Stimulated activated naive CD4-positive, alpha-beta T cell treated with Interleukin-2 at 50 U/mL for 16 hours (primary cell): ENCODE measurements around the gene SMIM44.
"Not testable (repeated sequence)": the region's sequence is repeated elsewhere in the genome, so short reads cannot be mapped to it uniquely, and the experiment has no call there.

Experiments
- DNase-seq: peaks from one replicate; lab custom pipeline; 2025; lab: John Stamatoyannopoulos, UW

SMIM44 gene

GRCh38 chr19:3517638-3518037 lies 34.4 kb upstream of the SMIM44 start:
- no peak for DNase-seq

- no peak for DNase-seq
Measured at GRCh38 chr19:3516675-3517207, 33.5 kb upstream of the SMIM44 start.

- no peak for DNase-seq
Measured at GRCh38 chr19:3515891-3516422, 32.7 kb upstream of the SMIM44 start.

DNA sequence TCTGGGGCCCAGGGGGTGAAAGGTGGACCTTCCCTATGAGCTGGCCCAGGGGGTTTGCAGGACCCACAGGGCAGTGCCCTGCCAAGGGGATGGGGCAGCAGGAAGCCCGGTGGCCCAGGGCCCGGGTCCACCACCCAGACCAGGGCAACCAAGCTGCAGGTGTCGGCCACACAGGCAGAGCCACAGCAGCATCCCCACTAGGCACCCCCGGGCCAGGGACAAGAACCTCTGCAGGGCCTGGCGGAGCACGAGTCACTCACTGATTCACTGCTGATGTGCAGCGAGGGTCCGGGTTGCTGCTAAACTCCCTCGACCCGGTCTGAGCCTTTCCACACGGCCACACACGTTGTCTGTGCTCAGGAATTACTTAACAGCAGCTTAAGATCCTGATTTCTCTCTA lies 31.7 kb upstream of the SMIM44 start:
- no peak for DNase-seq

GRCh38 chr19:3513229-3514140 lies 30.2 kb upstream of the SMIM44 start:
- DNase-seq, result no peak

GRCh38 chr19:3512562-3513228 lies 29.5 kb upstream of the SMIM44 start:
- DNase-seq, result no peak

GRCh38 chr19:3511506-3512251 lies 28.4 kb upstream of the SMIM44 start:
- DNase-seq, result no peak

- no peak for DNase-seq
Measured at GRCh38 chr19:3510727-3511126, 27.5 kb upstream of the SMIM44 start.

DNA sequence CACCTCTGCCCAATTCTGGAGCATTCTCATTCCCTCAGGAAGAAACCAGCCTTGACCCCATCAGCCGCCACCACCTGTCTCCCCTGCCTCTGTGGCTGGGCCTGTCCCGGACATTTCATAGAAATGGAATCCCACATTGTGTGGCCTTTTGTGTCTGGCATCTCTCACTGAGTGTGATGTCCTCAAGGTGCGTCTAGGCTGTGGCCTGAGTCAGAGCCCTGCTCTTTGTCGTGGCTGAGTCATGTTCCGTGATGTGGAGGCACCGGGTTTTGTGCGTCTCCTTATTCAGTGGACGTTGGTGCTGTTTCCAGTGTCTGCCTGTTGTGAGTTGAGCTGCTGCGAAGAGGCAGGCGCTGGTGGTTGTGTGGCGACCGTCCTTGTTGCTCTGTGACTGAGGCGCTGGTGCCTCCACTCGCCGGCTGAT lies 26.3 kb upstream of the SMIM44 start:
- DNase-seq, result peak; percentile 28

- DNase-seq, result no peak
Measured at GRCh38 chr19:3508771-3509535, 25.7 kb upstream of the SMIM44 start.

DNA sequence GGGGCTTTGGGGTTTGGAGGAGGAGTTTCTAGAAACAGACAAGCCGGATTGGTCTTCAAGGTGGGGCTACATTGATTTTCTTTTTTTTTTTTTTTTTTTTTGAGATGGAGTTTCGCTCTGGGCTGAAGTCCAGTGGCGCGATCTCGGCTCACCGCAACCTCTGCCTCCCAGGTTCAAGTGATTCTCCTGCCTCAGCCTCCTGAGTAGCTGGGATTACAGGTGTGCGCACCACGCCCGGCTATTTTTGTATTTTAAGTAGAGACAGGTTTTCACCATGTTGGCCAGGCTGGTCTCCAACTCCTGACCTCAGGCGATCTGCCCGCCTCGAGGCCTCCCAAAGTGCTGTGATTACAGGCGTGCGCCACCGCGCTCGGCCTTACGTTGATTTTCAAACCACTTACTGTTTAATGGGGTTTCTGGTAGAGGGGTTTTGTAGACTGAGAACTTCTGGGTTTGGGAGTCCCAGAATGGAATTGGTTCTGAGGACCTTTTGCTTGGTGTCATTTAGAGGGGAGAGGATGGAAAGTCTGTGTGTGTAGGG lies 24.9 kb upstream of the SMIM44 start:
- DNase-seq, result not testable (repeated sequence)

- DNase-seq, result peak; percentile 50
Measured at GRCh38 chr19:3507371-3508120, 24.3 kb upstream of the SMIM44 start.

DNA sequence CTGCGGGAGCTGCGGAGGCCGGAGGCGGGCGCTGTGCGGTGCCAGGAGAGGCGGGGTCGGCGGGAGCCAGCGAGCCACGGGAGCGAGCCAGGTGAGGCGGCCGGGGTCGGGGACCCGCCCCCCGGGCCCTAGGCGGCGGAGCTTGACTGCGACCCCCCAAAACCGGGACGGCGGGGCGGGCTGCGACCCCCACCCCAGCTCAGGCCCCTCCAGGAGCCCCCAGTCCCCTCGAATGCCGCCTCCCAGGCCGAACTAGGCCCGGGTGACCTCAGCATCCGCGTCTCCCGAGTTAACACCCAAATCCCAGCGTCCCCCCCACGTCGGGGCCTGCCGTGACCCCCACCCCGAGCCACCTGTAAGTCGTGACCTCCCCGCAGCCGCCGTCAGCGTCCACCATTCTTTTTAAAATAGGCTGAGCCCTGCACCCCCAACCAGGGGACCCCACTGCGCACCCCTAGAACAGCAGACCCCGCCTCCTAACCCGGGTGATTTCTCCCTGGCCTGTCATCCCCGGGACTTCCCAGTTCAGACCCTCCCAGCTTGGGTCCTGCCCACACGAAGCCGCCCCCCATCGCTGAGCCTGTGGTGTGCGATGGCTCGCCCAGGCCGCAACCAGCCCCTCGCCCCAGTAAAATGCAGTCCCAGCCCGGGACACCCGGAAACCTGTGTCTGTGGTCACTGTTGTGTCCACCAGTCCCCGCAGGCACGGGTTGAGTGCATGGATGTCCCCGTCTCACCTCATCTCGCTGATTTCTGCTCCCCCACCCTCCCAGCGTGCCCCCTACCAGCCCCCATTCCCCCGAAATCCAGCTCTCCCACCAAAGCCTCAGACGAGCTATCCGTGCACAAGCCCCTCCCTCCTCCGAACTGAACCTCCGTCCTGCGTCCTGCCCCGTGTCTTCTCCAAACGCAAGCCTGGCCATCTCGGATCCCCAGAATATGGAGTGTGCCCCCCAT lies 23.4 kb upstream of the SMIM44 start:
- peak; percentile 6 for DNase-seq

DNA sequence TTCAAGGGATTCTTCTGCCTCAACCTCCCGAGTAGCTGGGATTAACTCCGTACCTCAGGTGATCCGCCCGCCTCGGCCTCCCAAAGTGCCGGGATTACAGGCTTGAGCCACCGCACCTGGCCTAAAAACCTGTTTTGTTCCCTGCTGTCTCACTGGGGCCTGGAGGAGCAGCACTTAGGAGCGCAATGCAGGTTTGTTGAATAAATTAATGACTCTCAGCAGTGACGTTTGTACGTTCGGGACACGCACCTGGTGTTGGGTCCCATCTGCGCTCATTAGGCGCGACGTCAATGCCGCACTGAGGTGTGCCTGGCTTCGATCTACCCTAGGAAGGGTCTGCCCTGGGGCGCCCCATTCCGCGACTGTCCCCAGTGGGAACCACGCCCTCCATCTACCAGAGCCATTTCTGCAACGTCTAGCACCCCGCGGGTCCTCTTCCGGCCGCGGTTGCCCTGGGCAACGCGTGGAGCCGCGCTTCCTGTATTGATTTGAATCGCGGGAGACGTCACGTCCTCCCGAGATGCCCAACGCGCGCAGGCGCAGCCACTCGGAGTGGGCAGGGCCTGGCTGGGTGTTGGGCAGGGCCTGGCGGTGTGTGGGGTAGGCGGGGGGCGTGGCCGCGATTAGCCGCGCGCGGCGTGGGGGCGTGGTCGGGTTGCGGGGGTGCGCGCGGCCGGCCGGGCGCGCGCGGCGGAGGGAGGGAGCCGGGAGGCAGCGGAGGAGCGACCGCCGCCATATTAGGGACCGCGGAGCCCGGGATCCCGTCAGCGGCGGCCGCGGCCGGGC lies 22.6 kb upstream of the SMIM44 start, which contains the start of gene FZR1:
TSS of gene FZR1 (plus strand) at position 714 of the 786 bp plus-strand sequence. CDS start 16,679 bp downstream, outside the sequence.
- peak; percentile 97 for DNase-seq

DNA sequence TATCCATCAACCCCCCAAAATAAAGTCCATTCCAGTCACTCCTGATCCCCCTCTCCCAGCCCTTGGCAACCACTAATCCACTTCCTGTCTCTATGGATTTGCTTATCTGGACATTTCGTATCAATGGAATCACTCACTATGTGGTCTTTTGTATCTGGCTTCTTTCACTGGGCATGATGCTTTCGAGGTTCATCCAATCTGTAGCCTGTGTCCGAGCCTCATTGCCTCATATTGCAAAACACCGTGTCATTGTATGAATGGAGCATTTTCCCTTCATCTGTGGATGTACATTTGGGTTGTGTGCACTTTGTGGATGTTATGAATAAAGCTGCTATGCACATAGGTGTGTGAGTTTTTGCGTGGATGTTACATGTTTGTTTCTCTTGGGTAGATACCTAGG lies 21.5 kb upstream of the SMIM44 start:
- DNase-seq, result no peak

GRCh38 chr19:3503036-3503572 lies 19.9 kb upstream of the SMIM44 start:
- DNase-seq, result no peak

DNA sequence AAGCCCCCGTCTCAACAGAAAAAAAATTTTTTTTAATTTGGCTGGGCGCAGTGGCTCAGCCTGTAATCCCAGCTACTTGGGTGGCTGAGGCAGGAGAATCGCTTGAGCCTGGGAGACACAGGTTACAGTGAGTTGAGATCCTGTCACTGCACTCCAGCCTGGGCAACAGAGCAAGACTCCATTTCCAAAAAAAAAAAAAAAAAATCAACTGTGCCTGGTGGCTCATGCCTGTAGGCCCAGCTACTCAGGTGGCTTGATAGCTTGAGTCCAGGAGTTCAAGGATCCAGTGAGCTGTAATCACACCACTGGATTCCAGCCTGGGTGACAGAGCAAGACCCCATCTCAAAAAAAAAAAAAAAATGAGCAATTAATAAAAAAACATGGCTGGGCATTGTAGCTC lies 18.5 kb upstream of the SMIM44 start:
- DNase-seq, result no peak
